ENCODE results near the gene DYNLT3. TPM values are rescaled to one million over a fixed set of nuclear protein-coding genes. Genes with fewer than 3 reads are reported as not detected.

The DYNLT3 gene
- total RNA-seq, 2 experiments from 2014 or later, result 47.9 to 48.3 TPM

- H3K9me3 Mint-ChIP-seq, result no peaks in the 10 kb centered on the region
- no peak overlapping the region for H3K27ac Mint-ChIP-seq
- H3K4me1 Mint-ChIP-seq (ENCODE audit: low read depth), result peaks cover 2% of the 10 kb centered on the region
- ATAC-seq (ENCODE audit: poor library complexity) (no peak), DNase-seq (no peak)
- Histone ChIP-seq H3K36me3 (ENCODE audit: insufficient read depth, low read length) (peaks cover 10% of the 10 kb centered on the region), H3K9me3 (ENCODE audit: control insufficient read depth in 1 of 2, insufficient read depth in 1 of 2, low read length in 2 of 2) (no peaks in the 10 kb centered on the region), H3K27me3 (ENCODE audit: control insufficient read depth in 1 of 2, insufficient read depth in 2 of 2, low read length in 2 of 2) (no peaks in the 10 kb centered on the region), H3K4me1 (ENCODE audit: insufficient read depth, low read length) (no peaks in the 10 kb centered on the region), H3K4me3 (ENCODE audit: low read length) (no peak overlapping the region), H3K27ac (ENCODE audit: low read depth in 1 of 2, low read length in 2 of 2) (no peak overlapping the region)
- H3K36me3 Mint-ChIP-seq (ENCODE audit: low read depth), result peaks cover 18% of the 10 kb centered on the region
- H3K27me3 Mint-ChIP-seq, result no peaks in the 10 kb centered on the region
- ChIA-PET POLR2A (no interaction called here), CTCF (interaction anchor here (0.8 kb wide), 1 partner anchor 10 kb away, joined by 3 read pairs; no protein-coding TSS in a partner anchor)
- H3K4me3 Mint-ChIP-seq, result no peak overlapping the region
- no peak for TF ChIP-seq CTCF (IDR thresholded peaks at IDR 0.05)
- intact Hi-C loops (cut with DNase I, micrococcal nuclease), result no loop called here
Measured at GRCh38 chrX:37834937-37835336, 12.4 kb downstream of the DYNLT3 start.

- Histone ChIP-seq H3K27me3 (ENCODE audit: control insufficient read depth in 1 of 2, insufficient read depth in 2 of 2, low read length in 2 of 2) (no peaks in the 10 kb centered on the region), H3K4me3 (ENCODE audit: low read length) (no peak overlapping the region), H3K27ac (ENCODE audit: low read depth in 1 of 2, low read length in 2 of 2) (no peak overlapping the region), H3K4me1 (ENCODE audit: insufficient read depth, low read length) (peaks cover 3% of the 10 kb centered on the region), H3K9me3 (ENCODE audit: control insufficient read depth in 1 of 2, insufficient read depth in 1 of 2, low read length in 2 of 2) (no peaks in the 10 kb centered on the region), H3K36me3 (ENCODE audit: insufficient read depth, low read length) (no peaks in the 10 kb centered on the region)
- CTCF ChIA-PET, result interaction anchor here (1.1 kb wide), 1 partner anchor 85 kb away, joined by 3 read pairs; no protein-coding TSS in a partner anchor
- no peak overlapping the region for H3K27ac Mint-ChIP-seq
- ATAC-seq (ENCODE audit: poor library complexity), result no peak
- POLR2A ChIA-PET, result no interaction called here
- intact Hi-C loops (cut with DNase I, micrococcal nuclease), result no loop called here
- no peak for TF ChIP-seq CTCF (IDR thresholded peaks at IDR 0.05)
- no peaks in the 10 kb centered on the region for H3K9me3 Mint-ChIP-seq
- H3K4me3 Mint-ChIP-seq, result no peak overlapping the region
- H3K4me1 Mint-ChIP-seq (ENCODE audit: low read depth), result peaks cover 11% of the 10 kb centered on the region
- DNase-seq, result no peak
- no peaks in the 10 kb centered on the region for H3K27me3 Mint-ChIP-seq
- H3K36me3 Mint-ChIP-seq (ENCODE audit: low read depth), result no peaks in the 10 kb centered on the region
Measured at GRCh38 chrX:37830371-37830770, 17.0 kb downstream of the DYNLT3 start.

DNA sequence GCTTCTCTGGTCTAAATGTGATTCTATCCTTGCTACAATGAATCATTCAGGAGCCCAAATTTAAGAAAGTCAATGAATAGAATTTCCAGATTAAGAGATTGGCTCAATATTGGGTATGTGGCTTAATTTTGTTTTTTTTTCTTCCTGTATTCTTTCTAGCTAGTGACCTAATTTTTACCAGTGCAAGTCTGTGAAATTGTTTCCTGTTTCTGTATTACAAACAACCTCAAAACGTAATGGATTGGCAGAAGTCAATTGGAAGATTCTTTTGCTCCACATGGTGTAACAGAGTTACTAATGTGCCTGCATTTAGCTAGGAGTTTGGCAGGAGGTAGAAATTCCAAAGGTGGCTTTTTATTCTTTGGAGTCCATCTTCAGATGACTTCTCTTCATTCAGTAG is 17.6 kb downstream of the DYNLT3 start:
- ChIA-PET CTCF (interaction anchor here (1.1 kb wide), 1 partner anchor 84 kb away, joined by 3 read pairs; no protein-coding TSS in a partner anchor), POLR2A (no interaction called here)
- Mint-ChIP-seq H3K27me3 (no peaks in the 10 kb centered on the region), H3K36me3 (ENCODE audit: low read depth) (no peaks in the 10 kb centered on the region), H3K4me1 (ENCODE audit: low read depth) (peaks cover 18% of the 10 kb centered on the region), H3K9me3 (no peaks in the 10 kb centered on the region), H3K4me3 (no peak overlapping the region), H3K27ac (peak overlapping the region; percentile 58)
- H3K9me3 ChIP-seq (ENCODE audit: control insufficient read depth in 1 of 2, insufficient read depth in 1 of 2, low read length in 2 of 2), result no peaks in the 10 kb centered on the region
- H3K27me3 ChIP-seq (ENCODE audit: control insufficient read depth in 1 of 2, insufficient read depth in 2 of 2, low read length in 2 of 2), result no peaks in the 10 kb centered on the region
- ATAC-seq (ENCODE audit: poor library complexity) (no peak), DNase-seq (peak in 1 of 14 experiments; percentile 24)
- intact Hi-C loops (cut with DNase I, micrococcal nuclease), result no loop called here
- no peak overlapping the region for H3K4me3 ChIP-seq (ENCODE audit: low read length)
- no peak overlapping the region for H3K27ac ChIP-seq (ENCODE audit: low read depth in 1 of 2, low read length in 2 of 2)
- peaks cover 7% of the 10 kb centered on the region for H3K4me1 ChIP-seq (ENCODE audit: insufficient read depth, low read length)
- TF ChIP-seq CTCF (IDR thresholded peaks at IDR 0.05), result no peak
- H3K36me3 ChIP-seq (ENCODE audit: insufficient read depth, low read length), result no peaks in the 10 kb centered on the region

All from CD4-positive, alpha-beta T cell (primary cell).